T-helper 2 cell treated with Interferon-gamma antibody and Interleukin-4, amounts not matched to agents 100 ng/mL and 5 ng/mL, for 36 hours (primary cell): ENCODE data around the gene FAM234A. TPM values are rescaled to one million over a fixed set of nuclear protein-coding genes. Genes with fewer than 3 reads are reported as not detected.
"Not testable (repeated sequence)": the region's sequence is repeated elsewhere in the genome, so short reads cannot be mapped to it uniquely, and the experiment has no call there.

ENCODE experiments used
- intact Hi-C: fragments of 100-400 bp; cut with micrococcal nuclease; formaldehyde crosslinking; loops from one replicate; pipeline ENCODE4 v1.15.1; 2023
- total RNA-seq: library from RNA; stranded (reverse); gene quantifications from 2 replicates; pipeline ENCODE4 v1.2.3, GENCODE V29; 2022

FAM234A gene
- total RNA-seq, 1 donor from 2014 or later: 32.2 TPM

GRCh38 chr16:264440-264951, 29.9 kb downstream of the FAM234A start:
- intact Hi-C loops: no loop called here

- intact Hi-C loops: no loop called here
Observed at GRCh38 chr16:265002-265529, 30.4 kb downstream of the FAM234A start.

GRCh38 chr16:265711-266110, 31.1 kb downstream of the FAM234A start:
- intact Hi-C loops: no loop called here

GRCh38 chr16:266258-267164, 31.9 kb downstream of the FAM234A start:
- intact Hi-C loops: no loop called here

- intact Hi-C loops: not testable (repeated sequence)
Observed at GRCh38 chr16:267562-267961, 32.9 kb downstream of the FAM234A start.

GRCh38 chr16:268141-269053, 33.8 kb downstream of the FAM234A start:
- intact Hi-C loops: no loop called here

GRCh38 chr16:269061-269796, 34.6 kb downstream of the FAM234A start:
- intact Hi-C loops: no loop called here

GRCh38 chr16:270381-271255, 36.0 kb downstream of the FAM234A start:
- intact Hi-C loops: no loop called here

DNA sequence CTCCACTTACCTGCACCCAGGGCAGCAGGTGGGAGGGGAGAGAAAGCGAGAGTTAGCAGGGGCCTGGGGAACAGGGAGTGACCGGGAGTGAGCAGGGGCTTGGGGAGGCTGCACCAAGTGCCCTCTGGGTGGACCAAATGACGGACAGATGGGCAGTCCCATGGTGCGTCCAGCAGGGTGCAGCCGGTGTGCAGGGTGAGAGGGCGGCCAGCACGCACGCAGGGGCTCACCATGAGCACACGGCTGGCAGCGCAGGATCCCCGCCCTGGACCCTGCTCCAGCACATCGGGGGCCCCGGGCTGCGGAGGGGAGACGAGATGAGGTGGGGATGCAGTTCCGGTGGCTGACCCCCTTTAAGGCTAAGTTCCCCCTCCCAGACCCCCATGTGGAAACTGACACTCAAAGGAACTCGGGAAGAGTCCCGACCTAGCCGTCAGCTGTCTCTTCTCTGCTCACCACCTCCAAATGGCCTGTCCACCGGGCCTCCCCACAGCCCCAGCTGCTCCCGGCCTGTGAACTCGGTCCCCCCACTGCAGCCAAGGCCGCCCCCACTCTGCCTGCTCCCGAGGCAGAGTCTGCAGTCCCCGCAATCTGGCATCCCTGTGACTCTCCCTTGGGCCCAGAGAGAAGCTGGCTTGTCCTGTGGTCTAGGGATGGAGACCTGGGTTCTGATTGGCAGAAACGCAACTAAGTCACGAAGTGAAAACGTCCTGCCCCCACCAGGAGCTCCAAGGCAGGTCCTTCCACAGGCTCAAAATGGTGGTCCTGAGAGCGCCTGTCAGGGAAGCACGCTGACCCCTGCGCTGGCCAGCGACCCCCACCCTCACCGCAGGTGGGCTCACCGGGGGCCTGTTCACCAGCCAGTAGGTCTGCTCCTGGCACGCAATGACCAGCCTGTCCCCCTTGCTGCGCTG, 38.3 kb downstream of the FAM234A start:
- intact Hi-C loops: no loop called here

DNA sequence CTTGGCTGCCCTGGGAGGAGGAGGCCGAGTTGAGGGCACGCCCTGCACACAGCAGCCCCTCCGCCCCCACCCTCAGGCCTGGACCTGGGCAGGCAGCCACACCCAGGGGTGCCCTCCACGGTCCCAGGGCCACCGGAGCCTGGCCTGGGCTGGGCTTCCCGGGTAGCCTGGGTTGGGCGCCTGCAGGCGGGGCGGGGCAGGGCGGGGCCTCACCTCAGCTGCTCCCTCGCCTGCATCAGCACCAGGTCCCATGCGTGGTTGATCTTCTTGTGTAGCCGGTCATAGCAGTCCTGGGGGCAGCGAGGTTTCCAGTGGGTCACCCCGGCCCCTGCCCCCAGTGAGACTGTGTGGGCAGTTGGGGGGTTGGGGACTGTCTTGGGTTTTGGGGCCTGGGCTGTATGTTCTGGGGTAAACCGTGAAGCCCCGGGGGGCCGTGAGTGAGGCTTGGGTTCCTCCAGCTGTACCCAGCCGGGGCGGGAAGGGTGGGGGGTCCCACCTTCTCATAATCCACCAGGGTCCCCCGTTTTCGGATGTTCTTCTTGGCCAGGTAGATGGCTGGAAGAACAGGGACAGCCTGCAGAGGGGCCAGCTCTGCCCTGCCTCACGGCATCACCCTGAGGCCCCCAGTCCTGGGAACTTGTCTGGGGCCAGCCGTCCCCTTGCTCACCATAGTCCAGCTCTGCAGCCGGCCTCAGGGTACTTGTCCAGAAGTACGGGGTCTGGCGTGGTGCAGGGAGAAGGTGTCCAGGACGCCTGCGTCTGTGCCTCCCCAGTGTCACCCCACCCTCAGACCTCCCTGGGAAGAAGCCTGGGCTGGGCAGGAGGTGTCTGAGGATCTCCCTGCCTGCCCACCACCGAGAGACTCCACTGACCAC, 39.2 kb downstream of the FAM234A start:
- intact Hi-C loops: no loop called here

DNA sequence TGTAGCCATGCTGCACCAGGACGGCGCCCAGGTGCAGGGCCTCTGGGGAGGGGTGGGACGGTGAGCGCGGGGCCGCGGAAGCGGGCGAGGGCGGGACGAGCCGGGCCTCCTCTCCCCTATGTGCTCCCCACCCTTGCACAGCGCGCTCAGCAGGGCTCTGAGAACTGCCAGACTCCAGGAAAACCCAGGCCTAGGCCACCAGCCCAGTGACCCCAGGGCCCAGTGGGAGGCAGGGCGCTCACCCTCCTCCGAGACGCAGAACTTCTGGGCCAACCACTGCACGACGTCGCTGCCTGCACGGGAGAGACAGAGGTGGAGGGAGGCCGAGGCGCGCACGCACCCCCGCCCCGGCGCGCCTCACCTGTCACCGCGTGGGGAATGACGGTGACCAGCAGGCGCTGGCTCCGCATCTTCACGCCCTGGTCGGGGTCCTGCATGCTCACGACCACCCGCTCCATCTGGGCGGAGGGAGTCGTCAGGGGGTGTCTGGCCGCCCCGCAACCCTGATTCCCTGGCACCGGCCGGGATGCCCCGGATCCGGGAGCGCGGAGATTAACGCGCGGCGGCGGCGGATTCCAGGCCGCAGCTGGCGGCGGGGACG, 40.5 kb downstream of the FAM234A start:
- intact Hi-C loops: no loop called here

GRCh38 chr16:275786-276232, 41.2 kb downstream of the FAM234A start, which contains the start of gene RGS11:
Gene RGS11, minus strand, starts transcription at chr16:275944. Its CDS starts 33 bp downstream, at chr16:275911.
- intact Hi-C loops: no loop called here

DNA sequence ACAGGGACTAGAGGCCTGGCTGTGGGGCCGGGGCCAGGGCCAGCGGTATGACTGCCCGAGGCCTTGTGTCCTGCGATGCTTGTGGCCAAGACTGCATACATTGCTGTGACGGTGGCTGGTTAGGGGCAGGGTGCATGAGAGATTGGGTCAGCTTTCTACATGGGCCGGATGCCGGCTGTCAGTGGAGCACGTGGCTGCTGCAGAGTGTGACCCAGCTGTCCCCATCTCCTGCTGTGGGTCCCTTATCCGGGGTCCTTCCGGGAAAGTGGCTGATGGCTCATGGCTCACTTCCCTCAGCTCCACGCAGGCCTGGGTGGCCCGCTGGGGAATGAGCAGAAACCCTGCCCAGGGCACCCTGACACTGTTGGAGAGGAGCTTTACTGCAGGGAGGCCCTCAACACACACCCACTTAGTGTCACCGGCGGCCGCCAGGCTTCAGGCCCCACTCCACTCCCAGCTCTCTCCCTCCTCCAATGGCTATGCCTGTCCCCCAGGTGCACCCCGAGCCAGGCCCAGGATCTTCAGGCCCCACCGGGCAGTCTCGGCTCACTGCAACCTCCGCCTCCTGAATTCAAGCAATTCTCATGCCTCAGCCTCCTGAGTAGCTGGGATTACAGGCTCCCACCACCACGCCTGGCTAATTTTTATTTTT, 41.9 kb downstream of the FAM234A start:
- intact Hi-C loops: no loop called here

DNA sequence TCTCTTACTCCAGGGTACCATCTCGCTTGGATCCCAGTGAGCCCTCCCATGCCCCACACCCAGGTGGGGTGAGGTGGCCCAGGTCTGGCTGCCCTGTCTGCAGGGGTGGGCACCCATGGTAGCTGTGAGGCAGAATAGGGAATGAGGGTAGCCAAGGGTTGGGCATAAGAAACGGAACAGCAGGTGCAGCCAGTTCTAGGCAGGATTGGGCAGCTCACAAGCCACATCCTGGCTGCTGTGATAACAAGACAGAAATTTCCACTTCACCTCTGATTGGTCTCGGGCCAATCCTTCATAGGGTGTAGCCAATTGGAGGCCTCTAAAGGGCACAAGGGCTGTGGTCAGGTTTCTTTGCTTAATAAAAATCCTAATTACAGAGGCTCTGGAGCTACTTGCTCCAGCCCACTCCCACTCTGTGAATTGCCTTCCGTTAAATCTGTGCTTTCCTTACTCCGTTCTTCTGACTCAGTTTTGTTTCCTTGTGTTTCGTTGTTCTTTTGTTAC, 44.3 kb downstream of the FAM234A start:
- intact Hi-C loops: loop anchor here (2.0 kb wide), 1 partner anchor 44 kb away; the partner anchor contains the start of gene FAM234A

DNA sequence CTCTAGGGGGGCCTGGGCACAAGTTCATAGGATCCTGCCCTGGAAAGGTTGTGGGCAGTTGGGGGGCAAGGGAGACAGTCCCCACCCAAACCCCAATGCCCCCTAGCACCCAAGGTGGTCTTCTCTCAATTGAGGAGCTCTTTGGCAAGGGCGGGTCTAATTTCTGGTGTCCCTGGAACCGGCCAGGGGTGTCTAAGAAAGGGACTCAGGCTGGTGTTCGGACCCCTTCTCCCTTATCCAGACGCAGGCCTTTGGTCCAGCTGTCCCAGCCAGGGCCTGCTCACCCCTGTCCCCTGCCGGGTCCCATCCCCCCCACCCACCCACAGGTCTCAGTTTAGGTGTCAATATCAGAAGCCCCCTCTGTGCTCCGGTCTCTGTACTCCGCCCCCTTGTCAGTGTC, 44.9 kb downstream of the FAM234A start:
- intact Hi-C loops: loop anchor here (2.0 kb wide), 1 partner anchor 45 kb away; the partner anchor contains the start of gene FAM234A

- intact Hi-C loops: no loop called here
Observed at GRCh38 chr16:280005-280460, 45.4 kb downstream of the FAM234A start.
